Smooth muscle cell (in vitro differentiated cells): ENCODE results near the gene SYT6. TPM values are rescaled to one million over a fixed set of nuclear protein-coding genes. Genes with fewer than 3 reads are reported as not detected.
A peak's percentile ranks its signal among the peaks of the same experiment; 100 is the strongest.

Experiments
- DNase-seq: peaks from one replicate; lab custom pipeline; 2025; ENCODE audit not compliant: unreplicated experiment; lab: John Stamatoyannopoulos, UW
- H2AFZ ChIP-seq: fragments of 200-600 bp; sonication (generic); 2 replicates; pipeline ENCODE4 v1.6.0; 2016; ENCODE audit warnings: antibody characterized with exemption, low read depth, mild to moderate bottlenecking
- H3F3A ChIP-seq: fragments of 200-600 bp; sonication (generic); 2 replicates; pipeline ENCODE4 v1.6.0; 2017; ENCODE audit warnings: antibody characterized with exemption, low read depth
- H3K27ac ChIP-seq: fragments of 200-600 bp; sonication (generic); 2 replicates; pipeline ENCODE4 v1.5.1; 2016; ENCODE audit warnings: low read depth, mild to moderate bottlenecking
- H3K27me3 ChIP-seq: fragments of 200-600 bp; sonication (generic); 2 replicates; pipeline ENCODE4 v1.6.1; 2016; ENCODE audit warnings: low read depth, mild to moderate bottlenecking
- H3K36me3 ChIP-seq: fragments of 200-600 bp; sonication (generic); 2 replicates; pipeline ENCODE4 v1.5.1; 2016; ENCODE audit warnings: low read depth
- H3K4me1 ChIP-seq: fragments of 200-600 bp; sonication (generic); 2 replicates; pipeline ENCODE4 v1.5.1; 2016; ENCODE audit warnings: low read depth
- H3K4me2 ChIP-seq: fragments of 200-600 bp; sonication (generic); 2 replicates; pipeline ENCODE4 v1.6.0; 2016; ENCODE audit warnings: mild to moderate bottlenecking
- H3K4me3 ChIP-seq: fragments of 200-600 bp; sonication (generic); 2 replicates; pipeline ENCODE4 v1.5.1; 2016; ENCODE audit warnings: mild to moderate bottlenecking
- H3K79me2 ChIP-seq: fragments of 200-600 bp; sonication (generic); 2 replicates; pipeline ENCODE4 v1.6.0; 2016; ENCODE audit warnings: low read depth, mild to moderate bottlenecking
- H3K9ac ChIP-seq: fragments of 200-600 bp; sonication (generic); 2 replicates; pipeline ENCODE4 v1.6.0; 2016; ENCODE audit warnings: low read depth
- H3K9me3 ChIP-seq: fragments of 200-600 bp; sonication (generic); replicated peaks from 2 replicates; pipeline ENCODE4 v1.5.1; 2016; ENCODE audit warnings: low read depth
- H4K20me1 ChIP-seq: fragments of 200-600 bp; sonication (generic); 2 replicates; pipeline ENCODE4 v1.6.0; 2016; ENCODE audit warnings: low read depth
- CTCF ChIP-seq: fragments of 200-600 bp; sonication (generic); IDR thresholded peaks from 2 replicates; pipeline ENCODE4 v1.5.1; 2017; ENCODE audit warnings: borderline replicate concordance, mild to moderate bottlenecking, antibody characterized with exemption; ENCODE audit not compliant: insufficient read depth, poor library complexity, severe bottlenecking
- WGBS: methylation state at CpG from one replicate; pipeline ENCODE4 v1.1.7; 2016; ENCODE audit warnings: low lambda C conversion rate; 5-methylcytosine and 5-hydroxymethylcytosine counted together
- polyA plus RNA-seq: library from polyadenylated mRNA; unstranded; fragments of >200 nt; fragmentation: Nextera tagmentation; extraction: Ambion mirVana; gene quantifications from 2 replicates; pipeline ENCODE4 v1.2.1, GENCODE V29; 2016
- total RNA-seq: library from RNA; depleted of rRNA; stranded (reverse); fragments of >200 nt; gene quantifications from 2 replicates; pipeline ENCODE4 v1.2.3, GENCODE V29; 2014

The SYT6 gene
- total and polyA plus RNA-seq, 2 experiments from 2014 or later = not detected

- Histone ChIP-seq H3K9me3 (no peaks in the 10 kb centered on the region), H3K79me2 (no peaks in the 10 kb centered on the region), H3K4me3 (no peak overlapping the region), H4K20me1 (no peaks in the 10 kb centered on the region), H3K36me3 (no peaks in the 10 kb centered on the region), H3F3A (no peaks in the 10 kb centered on the region), H3K9ac (no peak overlapping the region), H3K4me1 (peaks cover 10% of the 10 kb centered on the region), H3K27ac (peak overlapping the region; percentile 66), H2AFZ (no peak overlapping the region), H3K27me3 (no peaks in the 10 kb centered on the region), H3K4me2 (no peak overlapping the region)
- 61% methylated on average over 9 of the region's 9 CpGs for WGBS
- TF ChIP-seq CTCF = no peak
- no peak for DNase-seq
Measured at GRCh38 chr1:114122941-114123618, 30.6 kb downstream of the SYT6 start.

GRCh38 chr1:114118351-114118990 is 35.2 kb downstream of the SYT6 start:
- no peak for DNase-seq
- 73% methylated on average over 15 of the region's 17 CpGs for WGBS
- H3K36me3 ChIP-seq = no peaks in the 10 kb centered on the region
- no peak overlapping the region for H3K9ac ChIP-seq
- no peak overlapping the region for H2AFZ ChIP-seq
- H3K4me1 ChIP-seq = peaks cover 9% of the 10 kb centered on the region
- H3F3A ChIP-seq = no peaks in the 10 kb centered on the region
- TF ChIP-seq CTCF = no peak
- no peaks in the 10 kb centered on the region for H4K20me1 ChIP-seq
- no peak overlapping the region for H3K4me2 ChIP-seq
- H3K79me2 ChIP-seq = no peaks in the 10 kb centered on the region
- H3K9me3 ChIP-seq = no peaks in the 10 kb centered on the region
- no peak overlapping the region for H3K27ac ChIP-seq
- no peaks in the 10 kb centered on the region for H3K27me3 ChIP-seq
- no peak overlapping the region for H3K4me3 ChIP-seq

GRCh38 chr1:114117654-114118053 is 36.0 kb downstream of the SYT6 start:
- no peak for DNase-seq
- no peaks in the 10 kb centered on the region for H3K27me3 ChIP-seq
- H3F3A ChIP-seq = no peaks in the 10 kb centered on the region
- H3K36me3 ChIP-seq = no peaks in the 10 kb centered on the region
- no peak overlapping the region for H3K27ac ChIP-seq
- no peaks in the 10 kb centered on the region for H3K79me2 ChIP-seq
- peaks cover under 1% of the 10 kb centered on the region for H3K4me1 ChIP-seq
- no peak overlapping the region for H2AFZ ChIP-seq
- H3K9me3 ChIP-seq = no peaks in the 10 kb centered on the region
- WGBS = 89% methylated on average over 8 of the region's 8 CpGs
- no peaks in the 10 kb centered on the region for H4K20me1 ChIP-seq
- no peak overlapping the region for H3K4me2 ChIP-seq
- no peak overlapping the region for H3K4me3 ChIP-seq
- no peak overlapping the region for H3K9ac ChIP-seq
- TF ChIP-seq CTCF = no peak

GRCh38 chr1:114116086-114116485 is 37.6 kb downstream of the SYT6 start:
- Histone ChIP-seq H3K27ac (no peak overlapping the region), H3K4me1 (no peaks in the 10 kb centered on the region), H4K20me1 (no peaks in the 10 kb centered on the region), H3K9me3 (no peaks in the 10 kb centered on the region), H2AFZ (no peak overlapping the region), H3F3A (no peaks in the 10 kb centered on the region), H3K79me2 (no peaks in the 10 kb centered on the region), H3K27me3 (no peaks in the 10 kb centered on the region), H3K9ac (no peak overlapping the region), H3K36me3 (no peaks in the 10 kb centered on the region), H3K4me3 (no peak overlapping the region), H3K4me2 (no peak overlapping the region)
- WGBS = 80% methylated on average over 6 of the region's 6 CpGs
- DNase-seq = no peak
- TF ChIP-seq CTCF = no peak
